CD4-positive, alpha-beta T cell treated with Interleukin-1 beta for 1 hour (primary cell): ENCODE data around the gene PKD1.

Experiments used
- DNase-seq, 2 donors: peaks; one replicate each; pipeline ENCODE4 v3.0.0-alpha.2; 2020 to 2022

The PKD1 gene

GRCh38 chr16:2043667-2044451 is 91.8 kb downstream of the PKD1 start:
- DNase-seq = no peak

GRCh38 chr16:2042986-2043666 is 92.6 kb downstream of the PKD1 start:
- DNase-seq = no peak

- no peak for DNase-seq
Measured at GRCh38 chr16:2042171-2042985, 93.3 kb downstream of the PKD1 start.

- DNase-seq = no peak
Measured at GRCh38 chr16:2040787-2041522, 94.7 kb downstream of the PKD1 start.

- DNase-seq = no peak
Measured at GRCh38 chr16:2040041-2040786, 95.5 kb downstream of the PKD1 start.

GRCh38 chr16:2039274-2040031 is 96.2 kb downstream of the PKD1 start:
- no peak for DNase-seq
